ENCODE results near the gene SFPQ. TPM values are rescaled to one million over a fixed set of nuclear protein-coding genes. Genes with fewer than 3 reads are reported as not detected.
A peak's percentile ranks its signal among the peaks of the same experiment; 100 is the strongest.

Gene SFPQ
- total RNA-seq, 1 experiment from 2014 or later: 354 TPM

GRCh38 chr1:35187816-35188342, 5.1 kb downstream of the SFPQ start:
- Mint-ChIP-seq H3K9me3 (no peaks in the 10 kb centered on the region), H3K4me3 (peak overlapping the region; percentile 95), H3K4me1 (peaks cover 65% of the 10 kb centered on the region), H3K27ac (peak overlapping the region; percentile 56), H3K27me3 (ENCODE audit: low read depth) (no peaks in the 10 kb centered on the region), H3K36me3 (peaks cover 89% of the 10 kb centered on the region)
- CTCF ChIA-PET: no interaction called here
- POLR2A ChIA-PET: no interaction called here
- no peak for ATAC-seq
- no peak for DNase-seq (ENCODE audit: low spot score)
- TF ChIP-seq USF1 (CRISPR knock-in tag; IDR thresholded peaks at IDR 0.05) (no peak), MXD4 (CRISPR knock-in tag; IDR thresholded peaks at IDR 0.05; ENCODE audit: borderline replicate concordance) (no peak), ZSCAN18 (CRISPR knock-in tag; IDR thresholded peaks at IDR 0.05) (no peak), NR3C1 (CRISPR knock-in tag; conservative IDR thresholded peaks at IDR 0.05; ENCODE audit: low read depth) (no peak), TCF7 (CRISPR knock-in tag; IDR thresholded peaks at IDR 0.05; ENCODE audit: low read depth) (no peak), RORB (CRISPR knock-in tag; IDR thresholded peaks at IDR 0.05) (peak; percentile 61; the same call in 1 of the 2 replicates), CDX4 (CRISPR knock-in tag; IDR thresholded peaks at IDR 0.05; ENCODE audit: borderline replicate concordance) (no peak)

- peak overlapping the region; percentile 19; the same call in 1 of the 2 replicates for H3K4me3 Mint-ChIP-seq
- ATAC-seq (no peak), DNase-seq (ENCODE audit: low spot score) (no peak)
- H3K4me1 Mint-ChIP-seq: peaks cover 69% of the 10 kb centered on the region
- ChIA-PET POLR2A (no interaction called here), CTCF (interaction anchor here (1.4 kb wide), 1 partner anchor 334 kb away, joined by 3 read pairs; no protein-coding TSS in a partner anchor)
- 0 out of 2 replicates have a peak overlapping the region, but pooled peaks have one; percentile 31 for H3K27ac Mint-ChIP-seq
- no peak for TF ChIP-seq RORB (CRISPR knock-in tag; IDR thresholded peaks at IDR 0.05)
- no peak for TF ChIP-seq E2F1 (CRISPR knock-in tag; IDR thresholded peaks at IDR 0.05)
- TF ChIP-seq ZNF396 (CRISPR knock-in tag; IDR thresholded peaks at IDR 0.05; ENCODE audit: borderline replicate concordance): no peak
- TF ChIP-seq E2F4 (CRISPR knock-in tag; IDR thresholded peaks at IDR 0.05; ENCODE audit: borderline replicate concordance, low read depth): no peak
- no peak for TF ChIP-seq STAT6 (CRISPR knock-in tag; conservative IDR thresholded peaks at IDR 0.05; ENCODE audit: low read depth)
- no peak for TF ChIP-seq MXD4 (CRISPR knock-in tag; IDR thresholded peaks at IDR 0.05; ENCODE audit: borderline replicate concordance)
- TF ChIP-seq SP1 (CRISPR knock-in tag; conservative IDR thresholded peaks at IDR 0.05): no peak
- H3K27me3 Mint-ChIP-seq (ENCODE audit: low read depth): no peaks in the 10 kb centered on the region
- H3K36me3 Mint-ChIP-seq: peaks cover 99% of the 10 kb centered on the region
- no peaks in the 10 kb centered on the region for H3K9me3 Mint-ChIP-seq
These were observed 6.7 kb downstream of the SFPQ start for GRCh38 chr1:35186239-35186638.

GRCh38 chr1:35185200-35185599, 7.7 kb downstream of the SFPQ start:
- no peaks in the 10 kb centered on the region for H3K9me3 Mint-ChIP-seq
- H3K27ac Mint-ChIP-seq: peak overlapping the region; percentile 77
- POLR2A ChIA-PET: no interaction called here
- H3K4me3 Mint-ChIP-seq: no peak overlapping the region
- DNase-seq (ENCODE audit: low spot score) (no peak), ATAC-seq (no peak)
- no peaks in the 10 kb centered on the region for H3K27me3 Mint-ChIP-seq (ENCODE audit: low read depth)
- TF ChIP-seq ZBTB21 (CRISPR knock-in tag; IDR thresholded peaks at IDR 0.05; ENCODE audit: borderline replicate concordance) (no peak), RORB (CRISPR knock-in tag; IDR thresholded peaks at IDR 0.05) (peak; percentile 9; the same call in 1 of the 2 replicates), ATF3 (CRISPR knock-in tag; conservative IDR thresholded peaks at IDR 0.05) (no peak), NR2C2 (CRISPR knock-in tag; IDR thresholded peaks at IDR 0.05) (no peak)
- H3K4me1 Mint-ChIP-seq: peaks cover 65% of the 10 kb centered on the region
- H3K36me3 Mint-ChIP-seq: peaks cover 99% of the 10 kb centered on the region
- CTCF ChIA-PET: no interaction called here
